Testis (tissue), 2 donors: ENCODE results near the gene APOL6.

Experiments
- POLR2A ChIP-seq: fragments of 450-650 bp; IDR thresholded peaks from one replicate; pipeline ENCODE4 v1.6.1; 2017; ENCODE audit warnings: antibody characterized with exemption, mild to moderate bottlenecking, moderate library complexity
- TF ChIP-seq, protein P1 (sequence below), 3 experiments: fragments of 450-650 bp in 2 of 3; fragments of 200-600 bp in 1 of 3; sonication (generic) in 1 of 3; IDR thresholded peaks; one replicate each; pipeline ENCODE4 v1.5.1; 2016 to 2019; ENCODE audit warnings: antibody characterized with exemption in 3 of 3, mild to moderate bottlenecking in 2 of 3, moderate library complexity in 1 of 3

DNA sequence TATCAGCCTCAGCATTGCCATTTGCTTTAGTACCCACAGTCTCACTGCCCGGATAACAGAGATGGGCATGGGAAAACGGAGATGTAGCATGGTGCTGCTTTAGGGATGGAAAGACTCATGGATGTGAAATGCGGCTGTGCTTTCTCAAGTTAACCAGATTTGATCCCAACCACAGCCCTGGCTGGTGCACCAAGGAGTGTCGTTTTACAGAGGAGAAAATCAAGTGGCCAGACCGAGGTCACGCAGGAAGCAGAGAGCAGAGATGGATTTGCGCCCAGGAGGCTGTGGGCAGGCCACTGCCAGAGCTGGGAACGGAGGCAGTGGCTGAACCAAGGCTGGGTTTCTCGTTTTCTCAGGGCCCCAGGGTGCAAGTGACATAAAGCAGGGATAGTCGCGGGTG, 40.2 kb upstream of the APOL6 start:
- TF ChIP-seq, protein P1, sequence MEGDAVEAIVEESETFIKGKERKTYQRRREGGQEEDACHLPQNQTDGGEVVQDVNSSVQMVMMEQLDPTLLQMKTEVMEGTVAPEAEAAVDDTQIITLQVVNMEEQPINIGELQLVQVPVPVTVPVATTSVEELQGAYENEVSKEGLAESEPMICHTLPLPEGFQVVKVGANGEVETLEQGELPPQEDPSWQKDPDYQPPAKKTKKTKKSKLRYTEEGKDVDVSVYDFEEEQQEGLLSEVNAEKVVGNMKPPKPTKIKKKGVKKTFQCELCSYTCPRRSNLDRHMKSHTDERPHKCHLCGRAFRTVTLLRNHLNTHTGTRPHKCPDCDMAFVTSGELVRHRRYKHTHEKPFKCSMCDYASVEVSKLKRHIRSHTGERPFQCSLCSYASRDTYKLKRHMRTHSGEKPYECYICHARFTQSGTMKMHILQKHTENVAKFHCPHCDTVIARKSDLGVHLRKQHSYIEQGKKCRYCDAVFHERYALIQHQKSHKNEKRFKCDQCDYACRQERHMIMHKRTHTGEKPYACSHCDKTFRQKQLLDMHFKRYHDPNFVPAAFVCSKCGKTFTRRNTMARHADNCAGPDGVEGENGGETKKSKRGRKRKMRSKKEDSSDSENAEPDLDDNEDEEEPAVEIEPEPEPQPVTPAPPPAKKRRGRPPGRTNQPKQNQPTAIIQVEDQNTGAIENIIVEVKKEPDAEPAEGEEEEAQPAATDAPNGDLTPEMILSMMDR (IDR thresholded peaks at IDR 0.05), result no peak
- no peak for TF ChIP-seq POLR2A
